GM12878 (cell line): ENCODE measurements around the gene FGF12. TPM values are rescaled to one million over a fixed set of nuclear protein-coding genes. Genes with fewer than 3 reads are reported as not detected.

ENCODE experiments used
- ATAC-seq: fragments of 200-7000 bp; cut with Tn5 transposase; 3 replicates; pipeline ENCODE4 v1.9.1; 2020; ENCODE audit warnings: mild to moderate bottlenecking, moderate library complexity
- BruUV-seq: library from RNA; stranded (reverse); fragments of 400-500 nt; replicated peaks from 2 replicates; lab custom pipeline; 2021; lab: Mats Ljungman, UMichigan
- CTCF ChIA-PET: fragments of 300-600 bp; sonication (Branson Sonifier 250); formaldehyde crosslinking; extraction: SDS; loops from one replicate; lab custom pipeline; 2021; ENCODE audit warnings: inconsistent platforms; lab: Yijun Ruan, JAX
- POLR2A ChIA-PET: fragments of 350-600 bp; formaldehyde crosslinking; extraction: SDS; loops from one replicate; lab custom pipeline; 2021; ENCODE audit warnings: inconsistent platforms; lab: Charles Lee
- RAD21 ChIA-PET: fragments of 300-600 bp; sonication (Branson Sonifier 250); formaldehyde crosslinking; loops from one replicate; lab custom pipeline; 2023; ENCODE audit warnings: antibody characterized with exemption; ENCODE audit not compliant: unreplicated experiment; lab: Charles Lee
- SMC1A ChIA-PET: fragments of 300-600 bp; sonication (Branson Sonifier 250); formaldehyde crosslinking; loops from one replicate; lab custom pipeline; 2023; ENCODE audit not compliant: unreplicated experiment, uncharacterized antibody; lab: Charles Lee
- DNase-seq: peaks from one replicate; pipeline ENCODE4 v3.0.0-alpha.2; 2011; ENCODE audit warnings: low read depth, low spot score
- FAIRE-seq: peaks from 3 replicates; lab custom pipeline; 2011; peaks lifted over from hg19 to GRCh38; lab: Jason Lieb, UNC
- H2AFZ ChIP-seq: 2 replicates; pipeline ENCODE4 v1.6.0; 2011; ENCODE audit warnings: low read depth, low read length, control low read depth; ENCODE audit not compliant: control insufficient read depth
- H3K27ac ChIP-seq: 2 replicates; pipeline ENCODE4 v1.5.1; 2011; ENCODE audit warnings: control low read depth; ENCODE audit not compliant: control insufficient read depth, insufficient read depth
- H3K27me3 ChIP-seq, 2 experiments: replicated peaks in 1 of 2; 2 replicates each; pipeline versions ENCODE4 v1.6.0 to v1.6.1; 2011; ENCODE audit warnings: low read length in 1 of 2; ENCODE audit not compliant: control insufficient read depth in 2 of 2, insufficient read depth in 2 of 2
- H3K36me3 ChIP-seq, 2 experiments: 2 replicates each; pipeline ENCODE4 v1.5.1; 2011; ENCODE audit warnings: low read length in 1 of 2; ENCODE audit not compliant: control insufficient read depth in 2 of 2, insufficient read depth in 2 of 2
- H3K4me1 ChIP-seq: 2 replicates; pipeline ENCODE4 v1.6.1; 2011; ENCODE audit warnings: mild to moderate bottlenecking, low read length, moderate library complexity, mixed read lengths; ENCODE audit not compliant: control insufficient read depth, insufficient read depth
- H3K4me2 ChIP-seq: 2 replicates; pipeline ENCODE4 v1.6.0; 2011; ENCODE audit warnings: control low read depth; ENCODE audit not compliant: control insufficient read depth, insufficient read depth
- H3K4me3 ChIP-seq: fragments of 200-600 bp; sonication (generic); 2 replicates; pipeline ENCODE4 v1.5.1; 2016
- H3K79me2 ChIP-seq: 2 replicates; pipeline ENCODE4 v1.6.0; 2011; ENCODE audit warnings: low read length; ENCODE audit not compliant: control insufficient read depth, insufficient read depth
- H3K9ac ChIP-seq: 2 replicates; pipeline ENCODE4 v1.8.0; 2011; ENCODE audit warnings: low read length, control low read depth, mixed read lengths; ENCODE audit not compliant: control insufficient read depth, insufficient read depth
- H3K9me3 ChIP-seq: replicated peaks from 3 replicates; pipeline ENCODE4 v1.5.1; 2011; ENCODE audit warnings: mild to moderate bottlenecking, low read length; ENCODE audit not compliant: control insufficient read depth, insufficient read depth
- H4K20me1 ChIP-seq: 2 replicates; pipeline ENCODE4 v1.6.0; 2011; ENCODE audit not compliant: control insufficient read depth, insufficient read depth
- ASH2L ChIP-seq: fragments of 300-600, 200-600 bp; sonication (generic); IDR thresholded peaks from 2 replicates; pipeline ENCODE4 v1.6.1; 2017; ENCODE audit warnings: low read depth, mild to moderate bottlenecking, borderline replicate concordance
- CBX5 ChIP-seq: sonication (generic); IDR thresholded peaks from 2 replicates; pipeline ENCODE4 v1.6.1; 2016; ENCODE audit warnings: low read depth, moderate library complexity, mild to moderate bottlenecking, inconsistent platforms
- CUX1 ChIP-seq: IDR thresholded peaks from 2 replicates; pipeline ENCODE4 v1.6.1; 2012; ENCODE audit warnings: improper control_type of control experiment, low read depth, low read length; ENCODE audit not compliant: insufficient replicate concordance
- MEF2B ChIP-seq: fragments of 450-650 bp; IDR thresholded peaks from 2 replicates; pipeline ENCODE4 v1.6.1; 2018; ENCODE audit warnings: mild to moderate bottlenecking, moderate library complexity; ENCODE audit not compliant: partially characterized antibody, poor library complexity, severe bottlenecking
- PRDM15 ChIP-seq: fragments of 450-650 bp; formaldehyde crosslinking; IDR thresholded peaks from 2 replicates; pipeline ENCODE4 v1.4.0; 2020; ENCODE audit warnings: mild to moderate bottlenecking, moderate library complexity
- RUNX3 ChIP-seq: IDR thresholded peaks from 2 replicates; pipeline ENCODE4 v1.6.1; 2012; ENCODE audit warnings: low read length, inconsistent platforms
- SIN3A ChIP-seq: IDR thresholded peaks from 2 replicates; pipeline ENCODE4 v1.6.1; 2012; ENCODE audit warnings: low read depth, low read length, improper control_type of control experiment
- SKIL ChIP-seq: fragments of 450-650 bp; IDR thresholded peaks from 2 replicates; pipeline ENCODE4 v1.6.1; 2017; ENCODE audit warnings: mild to moderate bottlenecking, low read depth, inconsistent platforms; ENCODE audit not compliant: poor library complexity, severe bottlenecking
- TCF7 ChIP-seq: IDR thresholded peaks from 2 replicates; pipeline ENCODE4 v1.6.1; 2014; ENCODE audit warnings: antibody characterized with exemption, borderline replicate concordance
- USF1 ChIP-seq: IDR thresholded peaks from 2 replicates; pipeline ENCODE4 v1.6.1; 2011; ENCODE audit warnings: borderline replicate concordance, low read depth, mild to moderate bottlenecking, moderate library complexity, mixed read lengths, low read length; ENCODE audit not compliant: insufficient read depth; ENCODE audit errors: extremely low read length
- ZNF384 ChIP-seq: IDR thresholded peaks from 2 replicates; pipeline ENCODE4 v1.6.1; 2012; ENCODE audit warnings: low read depth, mild to moderate bottlenecking, low read length, improper control_type of control experiment, borderline replicate concordance
- WGBS: methylation state at CpG from one replicate; pipeline ENCODE4 v1.1.6; 2016; ENCODE audit warnings: low lambda C conversion rate; ENCODE audit not compliant: insufficient replicate concordance, insufficient coverage; ENCODE audit errors: missing lambda C conversion rate; 5-methylcytosine and 5-hydroxymethylcytosine counted together
- in situ Hi-C: fragments of 300-500 bp; cut with MboI; formaldehyde crosslinking; loops from 9 replicates; pipeline ENCODE4 v1.14.3; 2018; ENCODE audit warnings: mixed read lengths
- intact Hi-C: fragments of 100-400 bp; cut with micrococcal nuclease; formaldehyde crosslinking; loops from one replicate; pipeline ENCODE4 v1.14.2; 2022; ENCODE audit not compliant: unreplicated experiment
- polyA plus RNA-seq, 11 experiments: library from polyadenylated mRNA; depleted of rRNA in 4 of 11; unstranded in 6 of 11; stranded (reverse) in 5 of 11; fragments of >200 nt; fragmentation: Nextera tagmentation in 4 of 11; fragmentation: Illumina TruSeq in 1 of 11; extraction: Ambion mirVana in 4 of 11; extraction: Trizol in 1 of 11; gene quantifications; 1 replicate in 1 of 11; 2 replicates in 10 of 11; pipeline versions ENCODE4 v1.2.1 to v1.2.3, GENCODE V29; 2011 to 2016; ENCODE audit warnings: inconsistent platforms in 2 of 11, missing spikeins in 2 of 11, low read depth in 1 of 11
- total RNA-seq, 4 experiments: library from RNA; depleted of rRNA in 3 of 4; stranded (reverse); fragments of >200 nt in 3 of 4; fragmentation: Illumina TruSeq in 1 of 4; extraction: Trizol in 1 of 4; gene quantifications; 2 replicates each; pipeline versions ENCODE4 v1.2.1 to v1.2.3, GENCODE V29; 2013 to 2021

FGF12 gene
- total and polyA plus RNA-seq, 10 of the 15 experiments (the other 5 are each of a cell fraction or from before 2014, with no cell fraction given): 0.03 to 0.43 (median 0.13) TPM; not detected in 7

GRCh38 chr3:192655628-192656027 lies 71.7 kb downstream of the FGF12 start:
- intact Hi-C loops: no loop called here
- no peak overlapping the region for H3K4me2 ChIP-seq
- no peak overlapping the region for H2AFZ ChIP-seq
- no peak overlapping the region for H3K9ac ChIP-seq
- no peak for FAIRE-seq
- no peaks in the 10 kb centered on the region for H3K4me1 ChIP-seq
- no peaks in the 10 kb centered on the region for H3K79me2 ChIP-seq
- H3K27me3 ChIP-seq: no peaks in the 10 kb centered on the region
- H4K20me1 ChIP-seq: no peaks in the 10 kb centered on the region
- no peak for DNase-seq
- ChIA-PET POLR2A (no interaction called here), RAD21 (no interaction called here), CTCF (no interaction called here), SMC1A (interaction anchor here (0.5 kb wide), 1 partner anchor 69 kb away, joined by 3 read pairs; no protein-coding TSS in a partner anchor)
- 2% methylated on average over 6 of the region's 6 CpGs for WGBS
- ATAC-seq: no peak
- no peaks in the 10 kb centered on the region for H3K36me3 ChIP-seq
- H3K4me3 ChIP-seq: no peak overlapping the region
- no peaks in the 10 kb centered on the region for H3K9me3 ChIP-seq
- no TSS peak for BruUV-seq
- in situ Hi-C loops: no loop called here
- no peak overlapping the region for H3K27ac ChIP-seq
- TF ChIP-seq MEF2B (no peak), RUNX3 (no peak), USF1 (no peak), TCF7 (no peak), SKIL (no peak), ASH2L (no peak), CUX1 (no peak), SIN3A (no peak), CBX5 (no peak), ZNF384 (no peak), PRDM15 (no peak)
